Neural cell (in vitro differentiated cells): Measurements from ENCODE around the gene EXOC6B. TPM values are rescaled to one million over a fixed set of nuclear protein-coding genes. Genes with fewer than 3 reads are reported as not detected.

Experiments used
- H2AFZ ChIP-seq: fragments of 200-600, 300-800 bp; sonication (generic), shearing (Covaris generic); 2 replicates; pipeline ENCODE4 v1.6.0; 2014; ENCODE audit warnings: low read depth, mild to moderate bottlenecking, antibody characterized with exemption, low read length, moderate library complexity
- H3F3A ChIP-seq: fragments of 200-600 bp; shearing (Covaris generic); 2 replicates; pipeline ENCODE4 v1.6.1; 2016; ENCODE audit warnings: mild to moderate bottlenecking, moderate library complexity, mixed read lengths, antibody characterized with exemption, low read length; ENCODE audit not compliant: insufficient read depth, poor library complexity, severe bottlenecking
- H3K27ac ChIP-seq: fragments of 200-600, 300-800 bp; sonication (generic), shearing (Covaris generic); 2 replicates; pipeline ENCODE4 v1.5.1; 2014; ENCODE audit warnings: mild to moderate bottlenecking, low read length, moderate library complexity
- H3K27me3 ChIP-seq: fragments of 300-800, 200-600 bp; sonication (generic), shearing (Covaris generic); 2 replicates; pipeline ENCODE4 v1.6.0; 2014; ENCODE audit warnings: mild to moderate bottlenecking, low read depth, low read length, moderate library complexity; ENCODE audit not compliant: insufficient read depth
- H3K36me3 ChIP-seq: fragments of 300-800, 200-600 bp; sonication (generic), shearing (Covaris generic); 2 replicates; pipeline ENCODE4 v1.5.1; 2014; ENCODE audit warnings: mild to moderate bottlenecking, antibody characterized with exemption, low read length, moderate library complexity; ENCODE audit not compliant: insufficient read depth
- H3K4me2 ChIP-seq: fragments of 300-800, 200-600 bp; sonication (generic), shearing (Covaris generic); 2 replicates; pipeline ENCODE4 v1.6.0; 2014; ENCODE audit warnings: mild to moderate bottlenecking, low read length
- H3K4me3 ChIP-seq: fragments of 300-800, 200-600 bp; sonication (generic), shearing (Covaris generic); 2 replicates; pipeline ENCODE4 v1.5.1; 2014; ENCODE audit warnings: mild to moderate bottlenecking, low read length, moderate library complexity
- H3K79me2 ChIP-seq: fragments of 200-600 bp; shearing (Covaris generic); replicated peaks from 2 replicates; pipeline ENCODE4 v1.6.0; 2014; ENCODE audit warnings: mild to moderate bottlenecking, low read length, moderate library complexity; ENCODE audit not compliant: insufficient read depth
- H3K9ac ChIP-seq: fragments of 300-800, 200-600 bp; sonication (generic), shearing (Covaris generic); 2 replicates; pipeline ENCODE4 v1.6.1; 2016; ENCODE audit warnings: mild to moderate bottlenecking, low read length, mixed read lengths
- H3K9me2 ChIP-seq: fragments of 200-600 bp; shearing (Covaris generic); 2 replicates; pipeline ENCODE4 v1.6.1; 2016; ENCODE audit warnings: mild to moderate bottlenecking, low read length, mixed read lengths; ENCODE audit not compliant: insufficient read depth
- H3K9me3 ChIP-seq: fragments of 200-600, 300-800 bp; sonication (generic), shearing (Covaris generic); 2 replicates; pipeline ENCODE4 v1.6.1; 2016; ENCODE audit warnings: mild to moderate bottlenecking, mixed run types, low read length, moderate library complexity, mixed read lengths
- H4K20me1 ChIP-seq: fragments of 200-600 bp; shearing (Covaris generic); 2 replicates; pipeline ENCODE4 v1.6.1; 2016; ENCODE audit warnings: mild to moderate bottlenecking, mixed run types; ENCODE audit not compliant: insufficient read depth
- CTCF ChIP-seq: fragments of 450-650 bp; IDR thresholded peaks from 2 replicates; pipeline ENCODE4 v1.5.1; 2014; ENCODE audit warnings: antibody characterized with exemption, mild to moderate bottlenecking, moderate library complexity; ENCODE audit not compliant: poor library complexity, severe bottlenecking
- EZH2 ChIP-seq: fragments of 200-600, 300-800 bp; shearing (Covaris generic), sonication (generic); IDR thresholded peaks from 2 replicates; pipeline ENCODE4 v1.6.1; 2014; ENCODE audit warnings: antibody characterized with exemption, low read length, borderline replicate concordance, mild to moderate bottlenecking; ENCODE audit not compliant: insufficient read depth, poor library complexity, severe bottlenecking
- MXI1 ChIP-seq: fragments of 450-650 bp; conservative IDR thresholded peaks from 2 replicates; pipeline ENCODE4 v1.6.1; 2014; ENCODE audit warnings: antibody characterized with exemption, mild to moderate bottlenecking; ENCODE audit not compliant: poor library complexity, severe bottlenecking
- POLR2AphosphoS5 ChIP-seq: IDR thresholded peaks from 2 replicates; pipeline ENCODE4 v1.6.1; 2012
- RAD21 ChIP-seq: fragments of 450-650 bp; conservative IDR thresholded peaks from 2 replicates; pipeline ENCODE4 v1.6.1; 2014; ENCODE audit warnings: antibody characterized with exemption, mild to moderate bottlenecking, moderate library complexity
- REST ChIP-seq: IDR thresholded peaks from 2 replicates; pipeline ENCODE4 v1.6.1; 2012; ENCODE audit warnings: borderline replicate concordance
- SMC3 ChIP-seq: fragments of 450-650 bp; conservative IDR thresholded peaks from 2 replicates; pipeline ENCODE4 v1.6.1; 2014; ENCODE audit warnings: antibody characterized with exemption, mild to moderate bottlenecking, moderate library complexity; ENCODE audit not compliant: poor library complexity
- TAF1 ChIP-seq: IDR thresholded peaks from 2 replicates; pipeline ENCODE4 v1.6.1; 2012; ENCODE audit warnings: low read depth
- polyA plus RNA-seq: library from polyadenylated mRNA; depleted of rRNA; stranded (reverse); fragments of >200 nt; gene quantifications from 2 replicates; pipeline ENCODE4 v1.2.3, GENCODE V29; 2014

Gene EXOC6B
- polyA plus RNA-seq, 1 donor from 2014 or later: 23.4 TPM

- Histone ChIP-seq H3K4me3 (no peak overlapping the region), H3K9me3 (no peaks in the 10 kb centered on the region), H4K20me1 (no peaks in the 10 kb centered on the region), H3K9me2 (no peaks in the 10 kb centered on the region), H3K4me2 (no peak overlapping the region), H3K79me2 (no peaks in the 10 kb centered on the region), H3K36me3 (no peaks in the 10 kb centered on the region), H3K27me3 (no peaks in the 10 kb centered on the region), H3K27ac (no peak overlapping the region), H3K9ac (no peak overlapping the region), H3F3A (peaks cover 3% of the 10 kb centered on the region), H2AFZ (no peak overlapping the region)
- TF ChIP-seq MXI1 (no peak), SMC3 (no peak), POLR2AphosphoS5 (no peak), RAD21 (no peak), CTCF (no peak), REST (no peak), EZH2 (no peak), TAF1 (no peak)
Observed at GRCh38 chr2:72607189-72607588, 218.6 kb downstream of the EXOC6B start.

- Histone ChIP-seq H3K9ac (no peak overlapping the region), H3K9me2 (no peaks in the 10 kb centered on the region), H3K27me3 (no peaks in the 10 kb centered on the region), H3K36me3 (no peaks in the 10 kb centered on the region), H3K27ac (no peak overlapping the region), H3F3A (peaks cover 3% of the 10 kb centered on the region), H3K79me2 (no peaks in the 10 kb centered on the region), H2AFZ (no peak overlapping the region), H3K4me2 (no peak overlapping the region), H3K9me3 (no peaks in the 10 kb centered on the region), H3K4me3 (no peak overlapping the region), H4K20me1 (no peaks in the 10 kb centered on the region)
- TF ChIP-seq RAD21 (peak; percentile 61), SMC3 (peak; percentile 46), MXI1 (no peak), CTCF (peak; percentile 67)
Observed at GRCh38 chr2:72605836-72606442, 219.9 kb downstream of the EXOC6B start.
